SK-N-SH treated with all-trans-retinoic acid at 6 μM for 48 hours (cell line): ENCODE results near the gene AGPAT4.
A peak's percentile ranks its signal among the peaks of the same experiment; 100 is the strongest.

ENCODE experiments used
- ATAC-seq: fragments of 200-7000 bp; cut with Tn5 transposase; 3 replicates; pipeline ENCODE4 v1.9.1; 2020; ENCODE audit warnings: mild to moderate bottlenecking, moderate library complexity
- ARNTL ChIP-seq: fragments of 450-650 bp; formaldehyde crosslinking; IDR thresholded peaks from 2 replicates; pipeline ENCODE4 v1.5.0; 2020; ENCODE audit warnings: low read depth, mild to moderate bottlenecking, moderate library complexity, borderline replicate concordance
- BACH2 ChIP-seq: fragments of 250-450 bp; sonication (Bioruptor Pico); IDR thresholded peaks from 2 replicates; pipeline ENCODE4 v1.9.0; 2021; ENCODE audit warnings: mild to moderate bottlenecking, borderline replicate concordance
- CREB5 ChIP-seq: fragments of 250-450 bp; sonication (Bioruptor Pico); IDR thresholded peaks from 2 replicates; pipeline ENCODE4 v1.5.1; 2020; ENCODE audit warnings: low read depth, mild to moderate bottlenecking, moderate library complexity
- CSDC2 ChIP-seq: fragments of 250-450 bp; sonication (Bioruptor Pico); IDR thresholded peaks from 2 replicates; pipeline ENCODE4 v1.5.0; 2020; ENCODE audit warnings: mild to moderate bottlenecking, moderate library complexity
- ESRRG ChIP-seq: fragments of 250-450 bp; sonication (Bioruptor Pico); IDR thresholded peaks from 2 replicates; pipeline ENCODE4 v1.6.1; 2021; ENCODE audit warnings: mild to moderate bottlenecking
- GLIS3 ChIP-seq: fragments of 250-450 bp; sonication (Bioruptor Pico); IDR thresholded peaks from 2 replicates; pipeline ENCODE4 v1.5.0; 2020; ENCODE audit warnings: mild to moderate bottlenecking, moderate library complexity
- OSR1 ChIP-seq: fragments of 250-450 bp; sonication (Bioruptor Pico); IDR thresholded peaks from 2 replicates; pipeline ENCODE4 v1.8.0; 2022; ENCODE audit warnings: moderate library complexity, mild to moderate bottlenecking, inconsistent platforms
- PATZ1 ChIP-seq: fragments of 250-450 bp; sonication (Bioruptor Pico); IDR thresholded peaks from 2 replicates; pipeline ENCODE4 v1.8.0; 2020; ENCODE audit warnings: mild to moderate bottlenecking, moderate library complexity, borderline replicate concordance
- POU6F1 ChIP-seq: fragments of 250-450 bp; sonication (Bioruptor Pico); IDR thresholded peaks from 2 replicates; pipeline ENCODE4 v1.8.0; 2021; ENCODE audit warnings: low read depth, mild to moderate bottlenecking, moderate library complexity, borderline replicate concordance
- PPARA ChIP-seq: fragments of 250-450 bp; sonication (Bioruptor Pico); IDR thresholded peaks from 2 replicates; pipeline ENCODE4 v1.5.0; 2020; ENCODE audit warnings: mild to moderate bottlenecking, borderline replicate concordance
- RARB ChIP-seq: fragments of 250-450 bp; sonication (Bioruptor Pico); IDR thresholded peaks from 2 replicates; pipeline ENCODE4 v1.8.0; 2021; ENCODE audit warnings: mild to moderate bottlenecking, moderate library complexity
- SNAI2 ChIP-seq: fragments of 250-450 bp; sonication (Bioruptor Pico); IDR thresholded peaks from 2 replicates; pipeline ENCODE4 v1.5.0; 2020; ENCODE audit warnings: mild to moderate bottlenecking, moderate library complexity
- TCF4 ChIP-seq: fragments of 250-450 bp; sonication (Bioruptor Pico); IDR thresholded peaks from 2 replicates; pipeline ENCODE4 v1.8.0; 2021; ENCODE audit warnings: mild to moderate bottlenecking, moderate library complexity, borderline replicate concordance
- TOX ChIP-seq: fragments of 250-450 bp; sonication (Bioruptor Pico); IDR thresholded peaks from 2 replicates; pipeline ENCODE4 v1.8.0; 2021; ENCODE audit warnings: mild to moderate bottlenecking, moderate library complexity, borderline replicate concordance
- TSHZ2 ChIP-seq: fragments of 250-450 bp; sonication (Bioruptor Pico); IDR thresholded peaks from 2 replicates; pipeline ENCODE4 v1.5.0; 2020; ENCODE audit warnings: mild to moderate bottlenecking, moderate library complexity
- ZC3H10 ChIP-seq: fragments of 250-450 bp; sonication (Bioruptor Pico); IDR thresholded peaks from 2 replicates; pipeline ENCODE4 v1.5.1; 2021; ENCODE audit warnings: mild to moderate bottlenecking, moderate library complexity
- ZFP3 ChIP-seq: fragments of 250-450 bp; sonication (Bioruptor Pico); IDR thresholded peaks from 2 replicates; pipeline ENCODE4 v1.5.0; 2020; ENCODE audit warnings: mild to moderate bottlenecking, moderate library complexity
- ZFP30 ChIP-seq: fragments of 450-650 bp; formaldehyde crosslinking; IDR thresholded peaks from 2 replicates; pipeline ENCODE4 v1.5.0; 2022; ENCODE audit warnings: mild to moderate bottlenecking, moderate library complexity
- ZNF565 ChIP-seq: fragments of 450-650 bp; formaldehyde crosslinking; conservative IDR thresholded peaks from 2 replicates; pipeline ENCODE4 v1.5.0; 2020; ENCODE audit warnings: low read depth, mild to moderate bottlenecking, moderate library complexity
- ZNF70 ChIP-seq: fragments of 450-650 bp; formaldehyde crosslinking; IDR thresholded peaks from 2 replicates; pipeline ENCODE4 v1.5.0; 2020; ENCODE audit warnings: mild to moderate bottlenecking, moderate library complexity
- ZNF8 ChIP-seq: fragments of 450-650 bp; formaldehyde crosslinking; IDR thresholded peaks from 2 replicates; pipeline ENCODE4 v1.5.0; 2020; ENCODE audit warnings: mild to moderate bottlenecking, moderate library complexity

The AGPAT4 gene

GRCh38 chr6:161163466-161164181 is 110.2 kb downstream of the AGPAT4 start:
- ATAC-seq: no peak
- no peak for TF ChIP-seq ESRRG

GRCh38 chr6:161162722-161163121 is 111.1 kb downstream of the AGPAT4 start:
- TF ChIP-seq TCF4: no peak
- no peak for TF ChIP-seq PPARA (CRISPR knock-in tag)
- no peak for ATAC-seq

- no peak for TF ChIP-seq BACH2 (CRISPR knock-in tag)
- no peak for TF ChIP-seq ZFP30 (CRISPR knock-in tag)
- TF ChIP-seq CREB5 (CRISPR knock-in tag): no peak
- TF ChIP-seq ESRRG: no peak
- no peak for TF ChIP-seq TCF4
- TF ChIP-seq ZNF565: no peak
- TF ChIP-seq ARNTL (CRISPR knock-in tag): no peak
- TF ChIP-seq TSHZ2: no peak
- TF ChIP-seq SNAI2: no peak
- ATAC-seq: peak; percentile 88
Observed at GRCh38 chr6:161161889-161162624, 111.8 kb downstream of the AGPAT4 start.

- no peak for ATAC-seq
- TF ChIP-seq CREB5 (CRISPR knock-in tag) (no peak), PATZ1 (CRISPR knock-in tag) (no peak), ZNF8 (CRISPR knock-in tag) (no peak), TCF4 (no peak), BACH2 (CRISPR knock-in tag) (no peak), ZNF565 (no peak), ZFP3 (CRISPR knock-in tag) (no peak), ZC3H10 (CRISPR knock-in tag) (no peak), OSR1 (no peak), ARNTL (CRISPR knock-in tag) (no peak), TOX (CRISPR knock-in tag) (no peak), GLIS3 (CRISPR knock-in tag) (no peak), SNAI2 (no peak), ZFP30 (CRISPR knock-in tag) (no peak), PPARA (CRISPR knock-in tag) (no peak), POU6F1 (CRISPR knock-in tag) (no peak), RARB (CRISPR knock-in tag) (no peak), TSHZ2 (no peak), CSDC2 (CRISPR knock-in tag) (no peak), ZNF70 (CRISPR knock-in tag) (no peak)
Observed at GRCh38 chr6:161161121-161161520, 112.7 kb downstream of the AGPAT4 start.
